Immature natural killer cell (primary cell): ENCODE results near the gene SH3GL1. TPM values are rescaled to one million over a fixed set of nuclear protein-coding genes. Genes with fewer than 3 reads are reported as not detected.

Source experiments
- DNase-seq, 3 donors: peaks; one replicate each; pipeline ENCODE4 v3.0.0; 2022; ENCODE audit warnings: mixed read lengths in 1 of 3
- H3K27ac Mint-ChIP-seq, 6 donors: one replicate each; pipeline ENCODE4 v1.8.0; 2020; ENCODE audit warnings: mixed read lengths in 6 of 6, mild to moderate bottlenecking in 5 of 6, inconsistent platforms in 4 of 6, moderate library complexity in 3 of 6
- H3K27me3 Mint-ChIP-seq, 3 donors: one replicate each; pipeline ENCODE4 v1.8.0; 2020 to 2021; ENCODE audit warnings: low read depth in 3 of 3, mild to moderate bottlenecking in 3 of 3, mixed read lengths in 3 of 3, moderate library complexity in 3 of 3, inconsistent platforms in 1 of 3
- H3K36me3 Mint-ChIP-seq, 3 donors: one replicate each; pipeline ENCODE4 v1.8.0; 2020; ENCODE audit warnings: mixed read lengths in 3 of 3, inconsistent platforms in 2 of 3, mild to moderate bottlenecking in 2 of 3
- H3K4me1 Mint-ChIP-seq, 2 donors: one replicate each; pipeline ENCODE4 v1.8.0; 2020; ENCODE audit warnings: inconsistent platforms in 2 of 2, mild to moderate bottlenecking in 2 of 2, mixed read lengths in 2 of 2, moderate library complexity in 1 of 2
- H3K4me3 Mint-ChIP-seq, 5 donors: one replicate each; pipeline ENCODE4 v1.8.0; 2020; ENCODE audit warnings: mild to moderate bottlenecking in 5 of 5, mixed read lengths in 5 of 5, inconsistent platforms in 3 of 5, moderate library complexity in 3 of 5
- H3K9me3 Mint-ChIP-seq, 6 donors: one replicate each; pipeline ENCODE4 v1.8.0; 2020; ENCODE audit warnings: mild to moderate bottlenecking in 6 of 6, mixed read lengths in 6 of 6, inconsistent platforms in 4 of 6, moderate library complexity in 3 of 6
- polyA plus RNA-seq, 3 donors: library from polyadenylated mRNA; unstranded; fragments of 300-500 nt; fragmentation: Illumina TruSeq; gene quantifications; one replicate each; pipeline ENCODE4 v1.2.3, GENCODE V29; 2021

SH3GL1 gene
- polyA plus RNA-seq, 3 donors from 2014 or later, result 13.8 to 24.6 (median 18.4) TPM

GRCh38 chr19:4320419-4320818 is 79.9 kb downstream of the SH3GL1 start:
- H3K27ac Mint-ChIP-seq, result peak overlapping the region in 2 of 6 donors; percentile 9 to 26
- H3K36me3 Mint-ChIP-seq, result peaks cover 0 to 16% (median 8%) of the 10 kb centered on the region in 3 donors
- no peak for DNase-seq
- peaks cover 0 to 1% (median 0%) of the 10 kb centered on the region in 3 donors for H3K27me3 Mint-ChIP-seq
- no peak overlapping the region for H3K4me3 Mint-ChIP-seq
- H3K9me3 Mint-ChIP-seq, result no peaks in the 10 kb centered on the region
- peaks cover 0 to 2% of the 10 kb centered on the region in 2 donors for H3K4me1 Mint-ChIP-seq

GRCh38 chr19:4319067-4319718 is 81.2 kb downstream of the SH3GL1 start:
- no peak for DNase-seq
- Mint-ChIP-seq H3K27ac (no peak overlapping the region), H3K9me3 (no peaks in the 10 kb centered on the region), H3K4me1 (no peaks in the 10 kb centered on the region), H3K4me3 (no peak overlapping the region), H3K36me3 (peaks cover 0 to 16% (median 8%) of the 10 kb centered on the region in 3 donors), H3K27me3 (peaks cover 0 to 4% (median 0%) of the 10 kb centered on the region in 3 donors)

- DNase-seq, result no peak
- H3K4me1 Mint-ChIP-seq, result no peaks in the 10 kb centered on the region
- no peak overlapping the region for H3K27ac Mint-ChIP-seq
- peaks cover 0 to 4% (median 0%) of the 10 kb centered on the region in 3 donors for H3K27me3 Mint-ChIP-seq
- no peak overlapping the region for H3K4me3 Mint-ChIP-seq
- peaks cover 0 to 16% (median 8%) of the 10 kb centered on the region in 3 donors for H3K36me3 Mint-ChIP-seq
- no peaks in the 10 kb centered on the region for H3K9me3 Mint-ChIP-seq
These were observed 81.9 kb downstream of the SH3GL1 start for GRCh38 chr19:4318460-4318859.

GRCh38 chr19:4316956-4317355 is 83.4 kb downstream of the SH3GL1 start:
- no peak overlapping the region for H3K4me3 Mint-ChIP-seq

GRCh38 chr19:4313847-4314490 is 86.4 kb downstream of the SH3GL1 start:
- H3K9me3 Mint-ChIP-seq, result no peaks in the 10 kb centered on the region
- peaks cover 0 to 6% (median 0%) of the 10 kb centered on the region in 3 donors for H3K27me3 Mint-ChIP-seq
- H3K4me1 Mint-ChIP-seq, result no peaks in the 10 kb centered on the region
- no peak for DNase-seq
- H3K27ac Mint-ChIP-seq, result no peak overlapping the region
- peaks cover 0 to 8% (median 8%) of the 10 kb centered on the region in 3 donors for H3K36me3 Mint-ChIP-seq
- no peak overlapping the region for H3K4me3 Mint-ChIP-seq

More at GRCh38 chr19:4316956-4317355, 83.4 kb downstream of the SH3GL1 start:
- Mint-ChIP-seq H3K4me1 (no peaks in the 10 kb centered on the region), H3K9me3 (no peaks in the 10 kb centered on the region), H3K27me3 (peaks cover 0 to 4% (median 0%) of the 10 kb centered on the region in 3 donors), H3K27ac (no peak overlapping the region), H3K36me3 (peaks cover 0 to 16% (median 8%) of the 10 kb centered on the region in 3 donors)
- no peak for DNase-seq

Other genes starting within 250 kb of the SH3GL1 start
- not detected for gene CREB3L3, start 246.9 kb downstream of the SH3GL1 start, polyA plus RNA-seq
- gene SIRT6, start 218.0 kb downstream of the SH3GL1 start, polyA plus RNA-seq, result 1 to 10 TPM in 2 of 3 donors, under 1 TPM in 1; 0.86 to 7.4 (median 1.4) TPM
- gene ANKRD24, start 217.9 kb downstream of the SH3GL1 start, polyA plus RNA-seq, result under 1 TPM in 1 of 3 donors, not detected in 2; 0.24 TPM
- gene EBI3, start 171.0 kb downstream of the SH3GL1 start, polyA plus RNA-seq, result not detected
- 10 to 100 TPM; 13.8 to 42.4 (median 16.9) TPM for gene YJU2, start 153.5 kb downstream of the SH3GL1 start, polyA plus RNA-seq
- gene SHD, start 121.3 kb downstream of the SH3GL1 start, polyA plus RNA-seq, result not detected
- gene TMIGD2, start 98.2 kb downstream of the SH3GL1 start, polyA plus RNA-seq, result 100 to 1,000 TPM in 1 of 3 donors, 10 to 100 TPM in 2; 85.3 to 116 (median 86.1) TPM
- 10 to 100 TPM; 10.1 to 23.8 (median 12.8) TPM for gene FSD1, start 95.9 kb downstream of the SH3GL1 start, polyA plus RNA-seq
- gene STAP2, start 61.7 kb downstream of the SH3GL1 start, polyA plus RNA-seq, result 1 to 10 TPM in 1 of 3 donors, under 1 TPM in 1, not detected in 1; 0.89 to 4.2 TPM
- 10 to 100 TPM in 2 of 3 donors, 1 to 10 TPM in 1; 9.0 to 13.4 (median 11.3) TPM for gene MPND, start 57.0 kb downstream of the SH3GL1 start, polyA plus RNA-seq
- gene CHAF1A, start 2.1 kb upstream of the SH3GL1 start, polyA plus RNA-seq, result 1 to 10 TPM; 1.5 to 8.5 (median 2.9) TPM
- 1 to 10 TPM; 4.7 to 8.3 (median 6.3) TPM for gene UBXN6, start 57.2 kb upstream of the SH3GL1 start, polyA plus RNA-seq
- 10 to 100 TPM in 2 of 3 donors, 1 to 10 TPM in 1; 7.3 to 32.5 (median 16.1) TPM for gene HDGFL2, start 71.8 kb upstream of the SH3GL1 start, polyA plus RNA-seq
- under 1 TPM in 2 of 3 donors, not detected in 1; 0.03 to 0.20 TPM for gene PLIN4, start 117.9 kb upstream of the SH3GL1 start, polyA plus RNA-seq
- not detected for gene PLIN5, start 134.7 kb upstream of the SH3GL1 start, polyA plus RNA-seq
- gene LRG1, start 139.5 kb upstream of the SH3GL1 start, polyA plus RNA-seq, result not detected
- gene SEMA6B, start 159.1 kb upstream of the SH3GL1 start, polyA plus RNA-seq, result not detected
- gene TNFAIP8L1, start 239.0 kb upstream of the SH3GL1 start, polyA plus RNA-seq, result 10 to 100 TPM in 1 of 3 donors, 1 to 10 TPM in 2; 2.4 to 14.1 (median 5.2) TPM